HEK293 (cell line): ENCODE data around the gene TTC16.
A peak's percentile ranks its signal among the peaks of the same experiment; 100 is the strongest.

ENCODE experiments used
- CTCF ChIA-PET: fragments of 350-600 bp; formaldehyde crosslinking; extraction: SDS; loops from one replicate; lab custom pipeline; 2021; ENCODE audit warnings: antibody characterized with exemption; lab: Yijun Ruan, JAX
- POLR2A ChIA-PET: fragments of 300-600 bp; formaldehyde crosslinking; extraction: SDS; loops from one replicate; lab custom pipeline; 2020; ENCODE audit warnings: antibody characterized with exemption, inconsistent platforms; lab: Yijun Ruan, JAX
- H3K27ac ChIP-seq: fragments of 200-500 bp; sonication (Bioruptor generic); 2 replicates; pipeline ENCODE4 v1.5.1; 2014; ENCODE audit warnings: low read depth, low read length, control low read depth, inconsistent platforms; ENCODE audit errors: extremely low read depth
- H3K36me3 ChIP-seq, 2 experiments: fragments of 200-500 bp in 1 of 2; sonication (Bioruptor generic) in 1 of 2; 1 replicate in 1 of 2; 2 replicates in 1 of 2; pipeline ENCODE4 v1.5.1; 2014 to 2017; ENCODE audit warnings: inconsistent platforms in 2 of 2, low read length in 2 of 2; ENCODE audit not compliant: control insufficient read depth in 2 of 2, insufficient read depth in 1 of 2
- H3K4me1 ChIP-seq: fragments of 200-500 bp; sonication (Bioruptor generic); 2 replicates; pipeline ENCODE4 v1.5.1; 2014; ENCODE audit warnings: mild to moderate bottlenecking, low read length, inconsistent platforms; ENCODE audit not compliant: control insufficient read depth, insufficient read depth
- H3K4me3 ChIP-seq: 2 replicates; pipeline ENCODE4 v1.5.1; 2011; ENCODE audit warnings: low read depth, mild to moderate bottlenecking, control low read depth, low read length, moderate library complexity
- H3K9me3 ChIP-seq: fragments of 200-500 bp; sonication (Bioruptor generic); 2 replicates; pipeline ENCODE4 v1.5.1; 2014; ENCODE audit warnings: low read depth, low read length, inconsistent platforms; ENCODE audit not compliant: control insufficient read depth, insufficient read depth
- EGR2 ChIP-seq: fragments of 450-650 bp; formaldehyde crosslinking; IDR thresholded peaks from 2 replicates; pipeline ENCODE4 v1.5.1; 2016; ENCODE audit warnings: low read depth, missing biosample characterization, missing genetic modification characterization
- FEZF1 ChIP-seq: fragments of 450-650 bp; formaldehyde crosslinking; IDR thresholded peaks from 2 replicates; pipeline ENCODE4 v1.5.1; 2016; ENCODE audit warnings: missing biosample characterization, missing genetic modification characterization
- GLI4 ChIP-seq: fragments of 450-650 bp; formaldehyde crosslinking; IDR thresholded peaks from 2 replicates; pipeline ENCODE4 v1.5.1; 2016; ENCODE audit warnings: missing biosample characterization, missing genetic modification characterization
- MZF1 ChIP-seq: fragments of 450-650 bp; formaldehyde crosslinking; IDR thresholded peaks from 2 replicates; pipeline ENCODE4 v1.5.1; 2017; ENCODE audit warnings: missing biosample characterization, missing genetic modification characterization, borderline replicate concordance
- PRDM1 ChIP-seq: fragments of 450-650 bp; formaldehyde crosslinking; IDR thresholded peaks from 2 replicates; pipeline ENCODE4; 2016; ENCODE audit warnings: missing biosample characterization, missing genetic modification characterization
- SCRT1 ChIP-seq: fragments of 450-650 bp; formaldehyde crosslinking; IDR thresholded peaks from 2 replicates; pipeline ENCODE4 v1.5.1; 2016; ENCODE audit warnings: missing biosample characterization, missing genetic modification characterization, borderline replicate concordance
- SP2 ChIP-seq: fragments of 450-650 bp; formaldehyde crosslinking; IDR thresholded peaks from 2 replicates; pipeline ENCODE4 v1.5.1; 2016; ENCODE audit warnings: missing biosample characterization, missing genetic modification characterization
- WT1 ChIP-seq: fragments of 450-650 bp; formaldehyde crosslinking; IDR thresholded peaks from 2 replicates; pipeline ENCODE4 v1.5.1; 2016; ENCODE audit warnings: missing biosample characterization, missing genetic modification characterization
- YY2 ChIP-seq: fragments of 450-650 bp; formaldehyde crosslinking; IDR thresholded peaks from 2 replicates; pipeline ENCODE4 v1.5.1; 2016; ENCODE audit warnings: missing biosample characterization, missing genetic modification characterization
- ZBTB17 ChIP-seq: fragments of 450-650 bp; formaldehyde crosslinking; IDR thresholded peaks from 2 replicates; pipeline ENCODE4 v1.5.1; 2016; ENCODE audit warnings: missing biosample characterization, missing genetic modification characterization
- ZFP41 ChIP-seq: fragments of 450-650 bp; formaldehyde crosslinking; IDR thresholded peaks from 2 replicates; pipeline ENCODE4 v1.5.1; 2016; ENCODE audit warnings: missing biosample characterization, missing genetic modification characterization, borderline replicate concordance
- ZNF114 ChIP-seq: fragments of 450-650 bp; formaldehyde crosslinking; IDR thresholded peaks from 2 replicates; pipeline ENCODE4 v1.5.0; 2017; ENCODE audit warnings: missing biosample characterization, missing genetic modification characterization
- ZNF133 ChIP-seq: fragments of 450-650 bp; formaldehyde crosslinking; IDR thresholded peaks from 2 replicates; pipeline ENCODE4 v1.5.1; 2016; ENCODE audit warnings: missing biosample characterization, missing genetic modification characterization
- ZNF146 ChIP-seq: fragments of 450-650 bp; formaldehyde crosslinking; IDR thresholded peaks from 2 replicates; pipeline ENCODE4 v1.5.1; 2016; ENCODE audit warnings: missing biosample characterization, missing genetic modification characterization
- ZNF16 ChIP-seq: fragments of 450-650 bp; formaldehyde crosslinking; IDR thresholded peaks from 2 replicates; pipeline ENCODE4 v1.5.1; 2016; ENCODE audit warnings: low read depth, missing biosample characterization, missing genetic modification characterization
- ZNF2 ChIP-seq: fragments of 450-650 bp; formaldehyde crosslinking; IDR thresholded peaks from 2 replicates; pipeline ENCODE4 v1.5.1; 2016; ENCODE audit warnings: missing biosample characterization, missing genetic modification characterization
- ZNF266 ChIP-seq: fragments of 450-650 bp; formaldehyde crosslinking; IDR thresholded peaks from 2 replicates; pipeline ENCODE4 v1.5.1; 2016; ENCODE audit warnings: missing biosample characterization, missing genetic modification characterization, low read depth
- ZNF404 ChIP-seq: fragments of 450-650 bp; formaldehyde crosslinking; IDR thresholded peaks from 2 replicates; pipeline ENCODE4 v1.5.1; 2017; ENCODE audit warnings: missing biosample characterization, missing genetic modification characterization
- ZNF416 ChIP-seq: fragments of 450-650 bp; formaldehyde crosslinking; IDR thresholded peaks from 2 replicates; pipeline ENCODE4 v1.5.1; 2016; ENCODE audit warnings: missing biosample characterization, missing genetic modification characterization
- ZNF473 ChIP-seq: fragments of 450-650 bp; formaldehyde crosslinking; IDR thresholded peaks from 2 replicates; pipeline ENCODE4 v1.5.1; 2017; ENCODE audit warnings: missing biosample characterization, missing genetic modification characterization
- ZNF48 ChIP-seq: fragments of 450-650 bp; formaldehyde crosslinking; IDR thresholded peaks from 2 replicates; pipeline ENCODE4 v1.5.1; 2016; ENCODE audit warnings: missing biosample characterization, missing genetic modification characterization
- ZNF521 ChIP-seq: fragments of 450-650 bp; formaldehyde crosslinking; IDR thresholded peaks from 2 replicates; pipeline ENCODE4 v1.5.1; 2017; ENCODE audit warnings: missing biosample characterization, mild to moderate bottlenecking, missing genetic modification characterization
- ZNF544 ChIP-seq: fragments of 450-650 bp; formaldehyde crosslinking; IDR thresholded peaks from 2 replicates; pipeline ENCODE4 v1.5.0; 2017; ENCODE audit warnings: missing biosample characterization, missing genetic modification characterization
- ZNF623 ChIP-seq: fragments of 450-650 bp; formaldehyde crosslinking; IDR thresholded peaks from 2 replicates; pipeline ENCODE4 v1.5.1; 2016; ENCODE audit warnings: missing biosample characterization, missing genetic modification characterization
- ZNF626 ChIP-seq: fragments of 450-650 bp; sonication (Bioruptor Pico); formaldehyde crosslinking; IDR thresholded peaks from 2 replicates; pipeline ENCODE4 v1.5.1; 2018; ENCODE audit warnings: missing biosample characterization, missing genetic modification characterization, inconsistent platforms
- ZNF654 ChIP-seq: fragments of 450-650 bp; formaldehyde crosslinking; IDR thresholded peaks from 2 replicates; pipeline ENCODE4 v1.5.1; 2016; ENCODE audit warnings: low read depth, missing biosample characterization, missing genetic modification characterization
- ZNF76 ChIP-seq: fragments of 450-650 bp; formaldehyde crosslinking; IDR thresholded peaks from 2 replicates; pipeline ENCODE4; 2016; ENCODE audit warnings: low read depth, missing biosample characterization, missing genetic modification characterization, borderline replicate concordance
- ZNF785 ChIP-seq: fragments of 450-650 bp; formaldehyde crosslinking; IDR thresholded peaks from 2 replicates; pipeline ENCODE4 v1.5.1; 2016; ENCODE audit warnings: missing biosample characterization, missing genetic modification characterization
- ZNF792 ChIP-seq: fragments of 450-650 bp; formaldehyde crosslinking; IDR thresholded peaks from 2 replicates; pipeline ENCODE4 v1.5.1; 2016; ENCODE audit warnings: missing biosample characterization, missing genetic modification characterization
- ZXDB ChIP-seq: fragments of 450-650 bp; formaldehyde crosslinking; IDR thresholded peaks from 2 replicates; pipeline ENCODE4 v1.5.1; 2016; ENCODE audit warnings: missing biosample characterization, missing genetic modification characterization
- TF ChIP-seq, protein P1 (sequence below): fragments of 450-650 bp; IDR thresholded peaks from 2 replicates; pipeline ENCODE4 v1.5.1; 2018; ENCODE audit warnings: missing biosample characterization, mild to moderate bottlenecking, missing genetic modification characterization
- TF ChIP-seq, protein P2 (sequence below): fragments of 450-650 bp; formaldehyde crosslinking; IDR thresholded peaks from 2 replicates; pipeline ENCODE4 v1.5.1; 2016; ENCODE audit warnings: missing biosample characterization, missing genetic modification characterization
- TF ChIP-seq, protein P3 (sequence below): fragments of 450-650 bp; formaldehyde crosslinking; IDR thresholded peaks from 2 replicates; pipeline ENCODE4 v1.5.1; 2017; ENCODE audit warnings: missing biosample characterization, missing genetic modification characterization

The TTC16 gene

DNA sequence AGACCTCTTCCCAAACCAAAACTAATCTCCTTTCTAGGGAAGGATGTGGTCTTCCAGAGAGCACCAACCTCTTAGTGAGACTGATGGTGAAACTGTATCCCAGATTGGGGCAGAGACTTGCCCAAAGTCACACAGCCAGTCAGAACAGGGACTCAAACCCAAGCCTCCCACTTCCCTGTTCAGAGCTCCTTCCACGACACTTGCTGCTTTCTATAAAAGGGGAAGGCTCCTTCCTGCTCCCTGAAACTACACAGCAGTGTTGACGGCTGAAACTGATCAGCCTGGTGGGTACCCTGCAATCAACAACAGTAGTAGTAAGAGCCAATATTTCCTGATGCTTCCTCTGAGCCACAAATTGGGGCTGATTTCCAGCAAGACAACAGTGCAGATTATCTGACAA lies 17.7 kb downstream of the TTC16 start:
- no peak for TF ChIP-seq ZNF416 (tag by site-specific recombination)
- no peak for TF ChIP-seq ZFP41 (tag by site-specific recombination)
- no peak for TF ChIP-seq ZBTB17
- no peak for TF ChIP-seq ZNF48 (tag by site-specific recombination)
- TF ChIP-seq SP2 (tag by site-specific recombination), result no peak
- no peak for TF ChIP-seq ZNF521 (tag by site-specific recombination)
- no peak for TF ChIP-seq ZNF654 (tag by site-specific recombination)
- TF ChIP-seq ZNF473, result no peak
- no peak for TF ChIP-seq ZNF266 (tag by site-specific recombination)
- TF ChIP-seq ZNF404 (tag by site-specific recombination), result no peak
- no peak for TF ChIP-seq EGR2 (tag by site-specific recombination)
- no peak for TF ChIP-seq WT1 (tag by site-specific recombination)
- no peak for TF ChIP-seq ZNF623 (tag by site-specific recombination)
- TF ChIP-seq, protein P1, sequence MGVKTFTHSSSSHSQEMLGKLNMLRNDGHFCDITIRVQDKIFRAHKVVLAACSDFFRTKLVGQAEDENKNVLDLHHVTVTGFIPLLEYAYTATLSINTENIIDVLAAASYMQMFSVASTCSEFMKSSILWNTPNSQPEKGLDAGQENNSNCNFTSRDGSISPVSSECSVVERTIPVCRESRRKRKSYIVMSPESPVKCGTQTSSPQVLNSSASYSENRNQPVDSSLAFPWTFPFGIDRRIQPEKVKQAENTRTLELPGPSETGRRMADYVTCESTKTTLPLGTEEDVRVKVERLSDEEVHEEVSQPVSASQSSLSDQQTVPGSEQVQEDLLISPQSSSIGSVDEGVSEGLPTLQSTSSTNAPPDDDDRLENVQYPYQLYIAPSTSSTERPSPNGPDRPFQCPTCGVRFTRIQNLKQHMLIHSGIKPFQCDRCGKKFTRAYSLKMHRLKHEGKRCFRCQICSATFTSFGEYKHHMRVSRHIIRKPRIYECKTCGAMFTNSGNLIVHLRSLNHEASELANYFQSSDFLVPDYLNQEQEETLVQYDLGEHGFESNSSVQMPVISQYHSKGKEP, result no peak
- TF ChIP-seq, protein P2, sequence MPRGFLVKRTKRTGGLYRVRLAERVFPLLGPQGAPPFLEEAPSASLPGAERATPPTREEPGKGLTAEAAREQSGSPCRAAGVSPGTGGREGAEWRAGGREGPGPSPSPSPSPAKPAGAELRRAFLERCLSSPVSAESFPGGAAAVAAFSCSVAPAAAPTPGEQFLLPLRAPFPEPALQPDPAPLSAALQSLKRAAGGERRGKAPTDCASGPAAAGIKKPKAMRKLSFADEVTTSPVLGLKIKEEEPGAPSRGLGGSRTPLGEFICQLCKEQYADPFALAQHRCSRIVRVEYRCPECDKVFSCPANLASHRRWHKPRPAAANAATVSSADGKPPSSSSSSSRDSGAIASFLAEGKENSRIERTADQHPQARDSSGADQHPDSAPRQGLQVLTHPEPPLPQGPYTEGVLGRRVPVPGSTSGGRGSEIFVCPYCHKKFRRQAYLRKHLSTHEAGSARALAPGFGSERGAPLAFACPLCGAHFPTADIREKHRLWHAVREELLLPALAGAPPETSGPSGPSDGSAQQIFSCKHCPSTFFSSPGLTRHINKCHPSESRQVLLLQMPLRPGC (tag by site-specific recombination), result no peak
- TF ChIP-seq ZNF792 (tag by site-specific recombination), result no peak
- TF ChIP-seq ZNF544 (tag by site-specific recombination), result no peak
- TF ChIP-seq FEZF1, result no peak
- TF ChIP-seq PRDM1, result no peak
- no peak for TF ChIP-seq GLI4
- H3K27ac ChIP-seq, result no peak overlapping the region
- peaks cover 0 to 6% of the 10 kb centered on the region in 2 experiments; a peak in 1 of 3 replicates for H3K36me3 ChIP-seq
- POLR2A ChIA-PET, result no interaction called here
- H3K4me1 ChIP-seq, result no peaks in the 10 kb centered on the region
- CTCF ChIA-PET, result interaction anchor here (0.6 to 3.6 kb wide), 13 partner anchors 12 to 284 kb away, joined by 3 to 72 read pairs (median 10); no protein-coding TSS in a partner anchor
- H3K4me3 ChIP-seq, result no peak overlapping the region
- H3K9me3 ChIP-seq, result no peaks in the 10 kb centered on the region

DNA sequence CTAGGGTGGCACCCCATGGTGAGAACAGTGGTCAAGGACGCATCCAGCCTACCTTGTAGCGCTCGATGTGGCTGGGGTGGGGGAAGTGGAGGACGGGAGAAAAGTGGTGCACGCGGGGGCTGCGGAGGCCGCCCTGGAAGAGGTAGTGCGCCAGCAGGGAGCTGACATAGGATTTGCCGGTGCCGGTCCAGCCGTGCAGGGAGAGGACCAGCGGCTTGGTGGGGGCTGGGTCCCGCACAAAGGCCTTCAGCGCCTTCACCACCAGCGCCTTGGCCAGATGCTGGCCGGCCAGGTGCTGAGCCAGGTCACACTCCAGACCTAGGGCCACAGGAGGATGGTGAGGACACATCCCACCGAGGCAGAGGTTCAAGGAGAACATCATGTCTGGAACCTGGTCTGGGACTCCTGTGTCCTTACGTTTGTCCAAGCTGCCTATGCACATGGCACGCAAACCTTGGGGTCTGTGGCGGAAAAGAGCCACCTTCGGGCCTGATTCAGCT lies 18.4 kb downstream of the TTC16 start:
- peaks cover 0 to 6% of the 10 kb centered on the region in 2 experiments; a peak in 1 of 3 replicates for H3K36me3 ChIP-seq
- H3K9me3 ChIP-seq, result no peaks in the 10 kb centered on the region
- no peaks in the 10 kb centered on the region for H3K4me1 ChIP-seq
- no peak overlapping the region; the same call in 1 of the 2 replicates for H3K27ac ChIP-seq
- peak overlapping the region; percentile 70 for H3K4me3 ChIP-seq
- ChIA-PET POLR2A (interaction anchor here (0.6 to 1.9 kb wide), 23 partner anchors 16 to 510 kb away, joined by 3 to 16 read pairs (median 5); partner anchors contain the start of genes CDK9, LRSAM1, PTRH1 and RPL12), CTCF (interaction anchor here (0.6 to 3.6 kb wide), 74 partner anchors 8 to 789 kb away, joined by 3 to 72 read pairs (median 4); partner anchors contain the start of genes CDK9, CFAP157, LRSAM1 and PTRH1)
- TF ChIP-seq ZNF146 (tag by site-specific recombination), result no peak
- TF ChIP-seq ZXDB (tag by site-specific recombination), result no peak
- no peak for TF ChIP-seq ZNF266 (tag by site-specific recombination)
- TF ChIP-seq YY2 (tag by site-specific recombination), result no peak; the same call in 1 of the 2 replicates
- no peak for TF ChIP-seq ZNF114 (tag by site-specific recombination)
- TF ChIP-seq ZNF16 (tag by site-specific recombination), result no peak
- peak; percentile 16; the same call in 1 of the 2 replicates for TF ChIP-seq ZNF2
- TF ChIP-seq, protein P3, sequence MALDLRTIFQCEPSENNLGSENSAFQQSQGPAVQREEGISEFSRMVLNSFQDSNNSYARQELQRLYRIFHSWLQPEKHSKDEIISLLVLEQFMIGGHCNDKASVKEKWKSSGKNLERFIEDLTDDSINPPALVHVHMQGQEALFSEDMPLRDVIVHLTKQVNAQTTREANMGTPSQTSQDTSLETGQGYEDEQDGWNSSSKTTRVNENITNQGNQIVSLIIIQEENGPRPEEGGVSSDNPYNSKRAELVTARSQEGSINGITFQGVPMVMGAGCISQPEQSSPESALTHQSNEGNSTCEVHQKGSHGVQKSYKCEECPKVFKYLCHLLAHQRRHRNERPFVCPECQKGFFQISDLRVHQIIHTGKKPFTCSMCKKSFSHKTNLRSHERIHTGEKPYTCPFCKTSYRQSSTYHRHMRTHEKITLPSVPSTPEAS, result no peak
- TF ChIP-seq MZF1 (tag by site-specific recombination), result no peak
- TF ChIP-seq ZNF133 (tag by site-specific recombination), result no peak
- no peak for TF ChIP-seq ZNF785 (tag by site-specific recombination)
- no peak for TF ChIP-seq SCRT1 (tag by site-specific recombination)
- no peak for TF ChIP-seq ZNF626 (tag by site-specific recombination)
- no peak for TF ChIP-seq ZNF76 (tag by site-specific recombination)
